Hepatocyte (in vitro differentiated cells): ENCODE data around the gene MFAP2.

Experiments
- CTCF ChIP-seq: fragments of 200-600 bp; sonication (generic); IDR thresholded peaks from 2 replicates; pipeline ENCODE4 v1.5.1; 2016; ENCODE audit warnings: antibody characterized with exemption, mild to moderate bottlenecking; ENCODE audit not compliant: poor library complexity
- EZH2 ChIP-seq: fragments of 200-600 bp; sonication (generic); IDR thresholded peaks from 2 replicates; pipeline ENCODE4 v1.6.1; 2016; ENCODE audit warnings: antibody characterized with exemption, mild to moderate bottlenecking, borderline replicate concordance
- EZH2phosphoT487 ChIP-seq: fragments of 200-600 bp; sonication (generic); IDR thresholded peaks from one replicate; pipeline ENCODE4 v1.6.1; 2018; ENCODE audit warnings: antibody characterized with exemption, mild to moderate bottlenecking, low read depth, moderate library complexity; ENCODE audit not compliant: unreplicated experiment, severe bottlenecking

GRCh38 chr1:16970132-16970910, 10.1 kb downstream of the MFAP2 start:
- TF ChIP-seq CTCF (no peak), EZH2 (no peak), EZH2phosphoT487 (no peak)
